Vagina (tissue), 2 donors: Measurements from ENCODE around the gene GNB2. TPM values are rescaled to one million over a fixed set of nuclear protein-coding genes. Genes with fewer than 3 reads are reported as not detected.

Experiments used
- DNase-seq, 2 donors: peaks; one replicate each; pipeline ENCODE4 v3.0.0-alpha.2; 2017; ENCODE audit errors: extremely low spot score in 2 of 2
- H3K27ac ChIP-seq: fragments of 200-600 bp; sonication (generic); one replicate; pipeline ENCODE4 v1.5.1; 2019
- H3K27me3 ChIP-seq: fragments of 200-600 bp; sonication (generic); one replicate; pipeline ENCODE4 v1.5.1; 2019
- H3K36me3 ChIP-seq, 2 donors: fragments of 200-600 bp; sonication (generic); one replicate each; pipeline ENCODE4 v1.5.1; 2017 to 2019
- H3K4me1 ChIP-seq: fragments of 200-600 bp; sonication (generic); one replicate; pipeline ENCODE4 v1.5.1; 2019
- H3K4me3 ChIP-seq, 2 donors: fragments of 200-600 bp; sonication (generic); 1 replicate in 1 of 2; 2 replicates in 1 of 2; pipeline ENCODE4 v1.5.1; 2016 to 2019
- H3K9me3 ChIP-seq: fragments of 200-600 bp; sonication (generic); one replicate; pipeline ENCODE4 v1.5.1; 2019
- POLR2A ChIP-seq, 2 donors: fragments of 450-650 bp; IDR thresholded peaks; one replicate each; pipeline ENCODE4 v1.6.1; 2017; ENCODE audit warnings: antibody characterized with exemption in 2 of 2, mild to moderate bottlenecking in 2 of 2, moderate library complexity in 2 of 2
- POLR2AphosphoS5 ChIP-seq, 2 donors: sonication (generic); formaldehyde crosslinking; IDR thresholded peaks; one replicate each; pipeline ENCODE4 v1.9.0; 2017; ENCODE audit warnings: antibody characterized with exemption in 2 of 2, mild to moderate bottlenecking in 2 of 2, low read depth in 1 of 2; ENCODE audit not compliant: insufficient read depth in 1 of 2
- intact Hi-C: fragments of 100-400 bp; cut with DNase I; formaldehyde crosslinking; loops from one replicate; pipeline ENCODE4 v1.15.1; 2023
- total RNA-seq: library from RNA; depleted of rRNA; stranded (reverse); fragments of >200 nt; gene quantifications from one replicate; pipeline ENCODE4 v1.2.3, GENCODE V29; 2016
- TF ChIP-seq, protein P1 (sequence below), 3 experiments: fragments of 450-650 bp in 2 of 3; fragments of 200-600 bp in 1 of 3; sonication (generic) in 1 of 3; IDR thresholded peaks; one replicate each; pipeline ENCODE4 v1.5.1; 2017 to 2019; ENCODE audit warnings: antibody characterized with exemption in 3 of 3, mild to moderate bottlenecking in 2 of 3, moderate library complexity in 2 of 3

GNB2 gene
- total RNA-seq, 1 donor from 2014 or later = 283 TPM

- Histone ChIP-seq H3K4me3 (no peak overlapping the region), H3K9me3 (no peaks in the 10 kb centered on the region), H3K4me1 (peaks cover 34% of the 10 kb centered on the region), H3K36me3 (peaks cover 3 to 81% of the 10 kb centered on the region in 2 donors), H3K27ac (no peak overlapping the region), H3K27me3 (no peaks in the 10 kb centered on the region)
- no peak for DNase-seq
- TF ChIP-seq, protein P1, sequence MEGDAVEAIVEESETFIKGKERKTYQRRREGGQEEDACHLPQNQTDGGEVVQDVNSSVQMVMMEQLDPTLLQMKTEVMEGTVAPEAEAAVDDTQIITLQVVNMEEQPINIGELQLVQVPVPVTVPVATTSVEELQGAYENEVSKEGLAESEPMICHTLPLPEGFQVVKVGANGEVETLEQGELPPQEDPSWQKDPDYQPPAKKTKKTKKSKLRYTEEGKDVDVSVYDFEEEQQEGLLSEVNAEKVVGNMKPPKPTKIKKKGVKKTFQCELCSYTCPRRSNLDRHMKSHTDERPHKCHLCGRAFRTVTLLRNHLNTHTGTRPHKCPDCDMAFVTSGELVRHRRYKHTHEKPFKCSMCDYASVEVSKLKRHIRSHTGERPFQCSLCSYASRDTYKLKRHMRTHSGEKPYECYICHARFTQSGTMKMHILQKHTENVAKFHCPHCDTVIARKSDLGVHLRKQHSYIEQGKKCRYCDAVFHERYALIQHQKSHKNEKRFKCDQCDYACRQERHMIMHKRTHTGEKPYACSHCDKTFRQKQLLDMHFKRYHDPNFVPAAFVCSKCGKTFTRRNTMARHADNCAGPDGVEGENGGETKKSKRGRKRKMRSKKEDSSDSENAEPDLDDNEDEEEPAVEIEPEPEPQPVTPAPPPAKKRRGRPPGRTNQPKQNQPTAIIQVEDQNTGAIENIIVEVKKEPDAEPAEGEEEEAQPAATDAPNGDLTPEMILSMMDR (IDR thresholded peaks at IDR 0.05) = no peak
- no peak for TF ChIP-seq POLR2A (IDR thresholded peaks at IDR 0.05)
- no peak for TF ChIP-seq POLR2AphosphoS5 (IDR thresholded peaks at IDR 0.05; ENCODE audit: insufficient read depth in 1 of 2, low read depth in 1 of 2)
- intact Hi-C loops = no loop called here
Measured at GRCh38 chr7:100682228-100682741, 8.7 kb downstream of the GNB2 start.

GRCh38 chr7:100682991-100683658 lies 9.6 kb downstream of the GNB2 start:
- peaks cover 6 to 81% of the 10 kb centered on the region in 2 donors for H3K36me3 ChIP-seq
- DNase-seq = no peak
- H3K4me3 ChIP-seq = no peak overlapping the region
- TF ChIP-seq, protein P1 (IDR thresholded peaks at IDR 0.05) = no peak
- TF ChIP-seq POLR2A (IDR thresholded peaks at IDR 0.05) (no peak), POLR2AphosphoS5 (IDR thresholded peaks at IDR 0.05; ENCODE audit: insufficient read depth in 1 of 2, low read depth in 1 of 2) (no peak)
- intact Hi-C loops = no loop called here
- no peaks in the 10 kb centered on the region for H3K9me3 ChIP-seq
- no peak overlapping the region for H3K27ac ChIP-seq
- H3K4me1 ChIP-seq = peaks cover 36% of the 10 kb centered on the region
- H3K27me3 ChIP-seq = no peaks in the 10 kb centered on the region

GRCh38 chr7:100683659-100684533 lies 10.4 kb downstream of the GNB2 start:
- Histone ChIP-seq H3K27me3 (no peaks in the 10 kb centered on the region), H3K27ac (no peak overlapping the region), H3K9me3 (no peaks in the 10 kb centered on the region), H3K36me3 (peaks cover 7 to 77% of the 10 kb centered on the region in 2 donors), H3K4me1 (peaks cover 36% of the 10 kb centered on the region), H3K4me3 (no peak overlapping the region)
- DNase-seq = no peak
- no peak for TF ChIP-seq POLR2A (IDR thresholded peaks at IDR 0.05)
- TF ChIP-seq POLR2AphosphoS5 (IDR thresholded peaks at IDR 0.05; ENCODE audit: insufficient read depth in 1 of 2, low read depth in 1 of 2) = no peak
- TF ChIP-seq, protein P1 (IDR thresholded peaks at IDR 0.05) = no peak
- intact Hi-C loops = no loop called here

DNA sequence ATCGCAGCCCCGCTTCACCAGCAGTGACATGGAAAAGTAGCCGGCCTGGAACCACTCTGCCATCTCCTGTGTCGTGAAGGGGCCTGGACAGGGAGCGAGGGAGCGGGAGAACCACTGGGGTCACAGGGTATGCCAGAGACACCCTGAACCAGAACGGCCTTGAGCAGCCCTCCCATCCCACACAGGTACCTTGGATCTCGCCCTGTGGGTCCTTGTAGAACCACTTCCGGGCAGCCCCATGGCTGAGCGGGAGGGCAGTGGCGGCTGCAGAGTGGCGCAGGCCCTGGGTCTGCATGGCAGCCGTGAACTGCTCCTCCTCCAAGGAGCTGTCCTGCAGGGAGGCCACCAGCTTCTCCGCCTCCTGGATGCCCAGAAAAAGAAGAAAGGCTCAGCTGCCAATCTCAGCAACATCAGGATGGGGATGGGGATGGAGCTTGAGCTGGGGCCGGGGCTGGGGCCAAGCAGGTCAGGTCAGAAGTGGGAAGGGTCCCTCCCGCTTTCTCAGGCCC lies 11.0 kb downstream of the GNB2 start:
- peaks cover 36% of the 10 kb centered on the region for H3K4me1 ChIP-seq
- H3K27me3 ChIP-seq = no peaks in the 10 kb centered on the region
- H3K9me3 ChIP-seq = no peaks in the 10 kb centered on the region
- H3K4me3 ChIP-seq = no peak overlapping the region
- TF ChIP-seq, protein P1 (IDR thresholded peaks at IDR 0.05) = no peak
- TF ChIP-seq POLR2A (IDR thresholded peaks at IDR 0.05) (no peak), POLR2AphosphoS5 (IDR thresholded peaks at IDR 0.05; ENCODE audit: insufficient read depth in 1 of 2, low read depth in 1 of 2) (no peak)
- DNase-seq = no peak
- no peak overlapping the region for H3K27ac ChIP-seq
- peaks cover 7 to 73% of the 10 kb centered on the region in 2 donors for H3K36me3 ChIP-seq
- intact Hi-C loops = no loop called here
